ENCODE data around the gene CD48.

Gene CD48

GRCh38 chr1:160750608-160751007, 39.0 kb upstream of the CD48 start:
- Histone ChIP-seq H3K27me3 (replicated peaks; ENCODE audit: control insufficient read depth, insufficient read depth, low read length, poor library complexity, severe bottlenecking) (no peaks in the 10 kb centered on the region), H3K9me3 (ENCODE audit: control insufficient read depth, low read length) (no peaks in the 10 kb centered on the region), H3K4me1 (ENCODE audit: control insufficient read depth, insufficient read depth, low read length, poor library complexity, severe bottlenecking) (no peaks in the 10 kb centered on the region), H3K4me3 (ENCODE audit: insufficient read depth, low read depth, low read length, poor library complexity, severe bottlenecking) (no peak overlapping the region), H3K36me3 (ENCODE audit: control insufficient read depth, insufficient read depth, low read length) (no peaks in the 10 kb centered on the region), H3K27ac (ENCODE audit: insufficient read depth, low read length, poor library complexity, severe bottlenecking) (no peak overlapping the region)
- no peak for DNase-seq

GRCh38 chr1:160748878-160749269, 37.3 kb upstream of the CD48 start:
- no peaks in the 10 kb centered on the region for H3K9me3 ChIP-seq (ENCODE audit: control insufficient read depth, low read length)
- DNase-seq: no peak
- H3K36me3 ChIP-seq (ENCODE audit: control insufficient read depth, insufficient read depth, low read length): no peaks in the 10 kb centered on the region
- H3K4me3 ChIP-seq (ENCODE audit: insufficient read depth, low read depth, low read length, poor library complexity, severe bottlenecking): no peak overlapping the region
- H3K27me3 ChIP-seq (replicated peaks; ENCODE audit: control insufficient read depth, insufficient read depth, low read length, poor library complexity, severe bottlenecking): no peaks in the 10 kb centered on the region
- H3K4me1 ChIP-seq (ENCODE audit: control insufficient read depth, insufficient read depth, low read length, poor library complexity, severe bottlenecking): no peaks in the 10 kb centered on the region
- no peak overlapping the region for H3K27ac ChIP-seq (ENCODE audit: insufficient read depth, low read length, poor library complexity, severe bottlenecking)

GRCh38 chr1:160748181-160748877, 36.7 kb upstream of the CD48 start:
- Histone ChIP-seq H3K9me3 (ENCODE audit: control insufficient read depth, low read length) (no peaks in the 10 kb centered on the region), H3K27ac (ENCODE audit: insufficient read depth, low read length, poor library complexity, severe bottlenecking) (no peak overlapping the region), H3K27me3 (replicated peaks; ENCODE audit: control insufficient read depth, insufficient read depth, low read length, poor library complexity, severe bottlenecking) (no peaks in the 10 kb centered on the region), H3K36me3 (ENCODE audit: control insufficient read depth, insufficient read depth, low read length) (no peaks in the 10 kb centered on the region), H3K4me3 (ENCODE audit: insufficient read depth, low read depth, low read length, poor library complexity, severe bottlenecking) (no peak overlapping the region), H3K4me1 (ENCODE audit: control insufficient read depth, insufficient read depth, low read length, poor library complexity, severe bottlenecking) (no peaks in the 10 kb centered on the region)
- DNase-seq: no peak

- Histone ChIP-seq H3K36me3 (ENCODE audit: control insufficient read depth, insufficient read depth, low read length) (no peaks in the 10 kb centered on the region), H3K27me3 (replicated peaks; ENCODE audit: control insufficient read depth, insufficient read depth, low read length, poor library complexity, severe bottlenecking) (no peaks in the 10 kb centered on the region), H3K4me3 (ENCODE audit: insufficient read depth, low read depth, low read length, poor library complexity, severe bottlenecking) (no peak overlapping the region), H3K9me3 (ENCODE audit: control insufficient read depth, low read length) (no peaks in the 10 kb centered on the region), H3K27ac (ENCODE audit: insufficient read depth, low read length, poor library complexity, severe bottlenecking) (no peak overlapping the region), H3K4me1 (ENCODE audit: control insufficient read depth, insufficient read depth, low read length, poor library complexity, severe bottlenecking) (no peaks in the 10 kb centered on the region)
- no peak for DNase-seq
These were observed 36.1 kb upstream of the CD48 start for GRCh38 chr1:160747717-160748116.

- H3K27me3 ChIP-seq (replicated peaks; ENCODE audit: control insufficient read depth, insufficient read depth, low read length, poor library complexity, severe bottlenecking): no peaks in the 10 kb centered on the region
- no peak for DNase-seq
- H3K36me3 ChIP-seq (ENCODE audit: control insufficient read depth, insufficient read depth, low read length): no peaks in the 10 kb centered on the region
- H3K9me3 ChIP-seq (ENCODE audit: control insufficient read depth, low read length): no peaks in the 10 kb centered on the region
- H3K27ac ChIP-seq (ENCODE audit: insufficient read depth, low read length, poor library complexity, severe bottlenecking): no peak overlapping the region
- H3K4me1 ChIP-seq (ENCODE audit: control insufficient read depth, insufficient read depth, low read length, poor library complexity, severe bottlenecking): no peaks in the 10 kb centered on the region
- no peak overlapping the region for H3K4me3 ChIP-seq (ENCODE audit: insufficient read depth, low read depth, low read length, poor library complexity, severe bottlenecking)
These were observed 35.3 kb upstream of the CD48 start for GRCh38 chr1:160746836-160747500.

- Histone ChIP-seq H3K4me1 (ENCODE audit: control insufficient read depth, insufficient read depth, low read length, poor library complexity, severe bottlenecking) (no peaks in the 10 kb centered on the region), H3K4me3 (ENCODE audit: insufficient read depth, low read depth, low read length, poor library complexity, severe bottlenecking) (no peak overlapping the region), H3K27me3 (replicated peaks; ENCODE audit: control insufficient read depth, insufficient read depth, low read length, poor library complexity, severe bottlenecking) (no peaks in the 10 kb centered on the region), H3K36me3 (ENCODE audit: control insufficient read depth, insufficient read depth, low read length) (no peaks in the 10 kb centered on the region), H3K9me3 (ENCODE audit: control insufficient read depth, low read length) (no peaks in the 10 kb centered on the region), H3K27ac (ENCODE audit: insufficient read depth, low read length, poor library complexity, severe bottlenecking) (no peak overlapping the region)
- no peak for DNase-seq
These were observed 33.9 kb upstream of the CD48 start for GRCh38 chr1:160745551-160745950.

- H3K36me3 ChIP-seq (ENCODE audit: control insufficient read depth, insufficient read depth, low read length): no peaks in the 10 kb centered on the region
- no peaks in the 10 kb centered on the region for H3K27me3 ChIP-seq (replicated peaks; ENCODE audit: control insufficient read depth, insufficient read depth, low read length, poor library complexity, severe bottlenecking)
- no peak for DNase-seq
- no peaks in the 10 kb centered on the region for H3K4me1 ChIP-seq (ENCODE audit: control insufficient read depth, insufficient read depth, low read length, poor library complexity, severe bottlenecking)
- H3K27ac ChIP-seq (ENCODE audit: insufficient read depth, low read length, poor library complexity, severe bottlenecking): no peak overlapping the region
- no peak overlapping the region for H3K4me3 ChIP-seq (ENCODE audit: insufficient read depth, low read depth, low read length, poor library complexity, severe bottlenecking)
- H3K9me3 ChIP-seq (ENCODE audit: control insufficient read depth, low read length): no peaks in the 10 kb centered on the region
These were observed 33.4 kb upstream of the CD48 start for GRCh38 chr1:160744852-160745520.

GRCh38 chr1:160744199-160744851, 32.7 kb upstream of the CD48 start:
- Histone ChIP-seq H3K4me3 (ENCODE audit: insufficient read depth, low read depth, low read length, poor library complexity, severe bottlenecking) (no peak overlapping the region), H3K4me1 (ENCODE audit: control insufficient read depth, insufficient read depth, low read length, poor library complexity, severe bottlenecking) (no peaks in the 10 kb centered on the region)

GRCh38 chr1:160743266-160743665, 31.6 kb upstream of the CD48 start:
- Histone ChIP-seq H3K27me3 (replicated peaks; ENCODE audit: control insufficient read depth, insufficient read depth, low read length, poor library complexity, severe bottlenecking) (no peaks in the 10 kb centered on the region), H3K4me3 (ENCODE audit: insufficient read depth, low read depth, low read length, poor library complexity, severe bottlenecking) (no peak overlapping the region), H3K9me3 (ENCODE audit: control insufficient read depth, low read length) (no peaks in the 10 kb centered on the region), H3K36me3 (ENCODE audit: control insufficient read depth, insufficient read depth, low read length) (no peaks in the 10 kb centered on the region), H3K27ac (ENCODE audit: insufficient read depth, low read length, poor library complexity, severe bottlenecking) (no peak overlapping the region), H3K4me1 (ENCODE audit: control insufficient read depth, insufficient read depth, low read length, poor library complexity, severe bottlenecking) (no peaks in the 10 kb centered on the region)
- DNase-seq: no peak

More at GRCh38 chr1:160744199-160744851, 32.7 kb upstream of the CD48 start:
- no peaks in the 10 kb centered on the region for H3K36me3 ChIP-seq (ENCODE audit: control insufficient read depth, insufficient read depth, low read length)
- H3K27me3 ChIP-seq (replicated peaks; ENCODE audit: control insufficient read depth, insufficient read depth, low read length, poor library complexity, severe bottlenecking): no peaks in the 10 kb centered on the region
- H3K27ac ChIP-seq (ENCODE audit: insufficient read depth, low read length, poor library complexity, severe bottlenecking): no peak overlapping the region
- no peak for DNase-seq
- no peaks in the 10 kb centered on the region for H3K9me3 ChIP-seq (ENCODE audit: control insufficient read depth, low read length)
